ENCODE measurements around the gene RBM3.

DNA sequence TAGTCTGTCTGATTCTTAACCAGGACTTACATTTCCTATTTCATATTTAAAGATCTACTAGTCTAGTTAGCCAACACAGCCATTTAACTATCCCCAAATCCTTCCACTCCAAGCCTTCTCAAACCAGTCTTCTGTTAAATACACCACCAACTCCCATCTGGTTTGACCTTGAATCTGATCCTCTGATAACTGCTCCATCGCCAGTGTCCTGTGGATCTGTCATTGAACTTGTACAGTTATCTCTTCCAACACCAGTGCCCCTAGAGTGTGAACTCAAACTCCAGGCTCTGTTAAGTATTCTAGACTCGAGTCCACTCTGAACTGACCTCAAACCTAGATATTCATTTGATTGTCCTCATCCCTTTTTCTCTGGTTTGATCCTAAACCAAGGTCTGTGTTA, 37.4 kb downstream of the RBM3 start:
- no peak for TF ChIP-seq CTCF (IDR thresholded peaks at IDR 0.05; ENCODE audit: insufficient read depth, low read length)
- TF ChIP-seq REST (IDR thresholded peaks at IDR 0.05; ENCODE audit: insufficient replicate concordance, low read depth) = no peak
- TF ChIP-seq POLR2AphosphoS5 (IDR thresholded peaks at IDR 0.05; ENCODE audit: low read depth) = no peak
- no peak for TF ChIP-seq GABPA (IDR thresholded peaks at IDR 0.05; ENCODE audit: low read depth)
